Upper lobe of left lung (tissue), 6 donors: Measurements from ENCODE around the gene TMEM201. TPM values are rescaled to one million over a fixed set of nuclear protein-coding genes. Genes with fewer than 3 reads are reported as not detected.
"Not testable (repeated sequence)": the region's sequence is repeated elsewhere in the genome, so short reads cannot be mapped to it uniquely, and the experiment has no call there.

Source experiments
- ATAC-seq, 2 donors: fragments of 200-7000 bp; cut with Tn5 transposase; one replicate each; pipeline ENCODE4 v1.9.1; 2022; ENCODE audit warnings: mild to moderate bottlenecking in 2 of 2, moderate library complexity in 2 of 2; ENCODE audit not compliant: low FRiP score in 2 of 2
- DNase-seq, 2 donors: peaks; one replicate each; pipeline ENCODE4 v3.0.0-alpha.2; 2019 to 2020
- H3K27ac ChIP-seq, 4 donors: fragments of 200-600 bp; sonication (generic); one replicate each; pipeline ENCODE4 v1.5.1; 2016 to 2019
- H3K27me3 ChIP-seq, 4 donors: fragments of 200-600 bp; sonication (generic); one replicate each; pipeline ENCODE4 v1.5.1; 2017 to 2019
- H3K36me3 ChIP-seq, 4 donors: fragments of 200-600 bp; sonication (generic); one replicate each; pipeline ENCODE4 v1.5.1; 2016 to 2019
- H3K4me1 ChIP-seq, 4 donors: fragments of 200-600 bp; sonication (generic); one replicate each; pipeline ENCODE4 v1.5.1; 2018 to 2019
- H3K4me3 ChIP-seq, 4 donors: fragments of 200-600 bp; sonication (generic); one replicate each; pipeline ENCODE4 v1.5.1; 2017 to 2019; ENCODE audit warnings: mild to moderate bottlenecking in 2 of 4, moderate library complexity in 1 of 4
- H3K9me3 ChIP-seq, 4 donors: fragments of 200-600 bp; sonication (generic); one replicate each; pipeline ENCODE4 v1.5.1; 2018 to 2019
- EP300 ChIP-seq, 4 donors: sonication (generic); formaldehyde crosslinking; IDR thresholded peaks; one replicate each; pipeline ENCODE4 v1.5.1; 2017; ENCODE audit warnings: antibody characterized with exemption in 4 of 4, control low read depth in 2 of 4
- POLR2A ChIP-seq, 4 donors: fragments of 450-650 bp; IDR thresholded peaks; one replicate each; pipeline ENCODE4 v1.5.1; 2016 to 2017; ENCODE audit warnings: antibody characterized with exemption in 4 of 4, mild to moderate bottlenecking in 2 of 4
- POLR2AphosphoS5 ChIP-seq, 2 donors: sonication (generic); formaldehyde crosslinking; IDR thresholded peaks; one replicate each; pipeline ENCODE4 v1.5.1; 2017; ENCODE audit warnings: antibody characterized with exemption in 2 of 2
- WGBS, 2 donors: methylation state at CpG; one replicate each; pipeline ENCODE4 v1.1.5; 2017 to 2018; 5-methylcytosine and 5-hydroxymethylcytosine counted together
- total RNA-seq, 6 donors: library from RNA; depleted of rRNA in 4 of 6; stranded (reverse); fragments of >200 nt in 4 of 6; gene quantifications; one replicate each; pipeline versions ENCODE4 v1.1.0 to v1.2.1, GENCODE V29; 2016 to 2021
- TF ChIP-seq, protein P1 (sequence below), 6 experiments: fragments of 450-650 bp in 4 of 6; fragments of 200-600 bp in 2 of 6; sonication (generic) in 2 of 6; IDR thresholded peaks; one replicate each; pipeline ENCODE4 v1.5.1; 2016 to 2019; ENCODE audit warnings: antibody characterized with exemption in 6 of 6
- donor health status: DM: no; HTN: no; CAD: no; lungs with moderate emphysema.
- donor health status: DM: no; HTN: yes; CAD: no; lungs with severe emphysema.

The TMEM201 gene
- total RNA-seq, 6 donors from 2014 or later, result 6.2 to 12.0 (median 8.1) TPM

DNA sequence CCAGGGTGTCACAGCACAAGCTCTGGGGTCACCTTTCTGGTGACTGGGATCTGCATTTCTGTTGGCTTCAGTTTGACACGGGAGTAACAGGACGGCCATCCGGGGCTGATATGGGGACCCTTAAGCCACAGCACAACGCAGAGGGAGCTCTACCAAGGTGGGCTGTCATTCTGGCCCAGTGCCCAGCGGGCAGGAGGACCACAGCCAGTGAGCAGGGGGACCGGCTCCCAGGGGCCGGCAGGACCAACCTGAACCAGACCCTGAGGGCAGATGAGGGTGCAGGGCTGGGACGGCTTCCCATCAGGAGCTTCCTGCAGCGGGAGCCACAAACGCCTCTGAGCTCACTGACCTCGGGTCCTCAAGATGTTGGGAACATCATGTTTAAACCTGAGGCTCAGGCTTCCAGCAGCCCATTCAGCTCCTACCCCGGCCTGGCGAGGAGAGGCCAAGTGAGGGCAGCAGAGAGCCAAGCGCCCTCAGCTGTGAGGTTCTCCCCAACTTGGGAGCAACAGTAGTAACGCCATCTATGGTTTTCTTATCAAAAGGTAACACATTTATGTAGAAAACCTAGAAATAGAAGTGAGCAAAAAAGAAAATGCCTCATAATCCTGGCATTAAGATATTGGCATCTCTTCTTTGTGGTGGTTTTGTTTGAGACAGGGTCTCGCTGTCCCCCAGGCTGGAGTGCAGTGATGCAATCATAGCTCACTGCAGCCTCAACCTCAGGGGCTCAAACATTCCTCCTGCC is 26.8 kb downstream of the TMEM201 start:
- no peak for DNase-seq
- TF ChIP-seq POLR2A (IDR thresholded peaks at IDR 0.05), result no peak
- TF ChIP-seq, protein P1, sequence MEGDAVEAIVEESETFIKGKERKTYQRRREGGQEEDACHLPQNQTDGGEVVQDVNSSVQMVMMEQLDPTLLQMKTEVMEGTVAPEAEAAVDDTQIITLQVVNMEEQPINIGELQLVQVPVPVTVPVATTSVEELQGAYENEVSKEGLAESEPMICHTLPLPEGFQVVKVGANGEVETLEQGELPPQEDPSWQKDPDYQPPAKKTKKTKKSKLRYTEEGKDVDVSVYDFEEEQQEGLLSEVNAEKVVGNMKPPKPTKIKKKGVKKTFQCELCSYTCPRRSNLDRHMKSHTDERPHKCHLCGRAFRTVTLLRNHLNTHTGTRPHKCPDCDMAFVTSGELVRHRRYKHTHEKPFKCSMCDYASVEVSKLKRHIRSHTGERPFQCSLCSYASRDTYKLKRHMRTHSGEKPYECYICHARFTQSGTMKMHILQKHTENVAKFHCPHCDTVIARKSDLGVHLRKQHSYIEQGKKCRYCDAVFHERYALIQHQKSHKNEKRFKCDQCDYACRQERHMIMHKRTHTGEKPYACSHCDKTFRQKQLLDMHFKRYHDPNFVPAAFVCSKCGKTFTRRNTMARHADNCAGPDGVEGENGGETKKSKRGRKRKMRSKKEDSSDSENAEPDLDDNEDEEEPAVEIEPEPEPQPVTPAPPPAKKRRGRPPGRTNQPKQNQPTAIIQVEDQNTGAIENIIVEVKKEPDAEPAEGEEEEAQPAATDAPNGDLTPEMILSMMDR (IDR thresholded peaks at IDR 0.05), result peak in 5 of 6 experiments; percentile 26 to 47 (median 41)

DNA sequence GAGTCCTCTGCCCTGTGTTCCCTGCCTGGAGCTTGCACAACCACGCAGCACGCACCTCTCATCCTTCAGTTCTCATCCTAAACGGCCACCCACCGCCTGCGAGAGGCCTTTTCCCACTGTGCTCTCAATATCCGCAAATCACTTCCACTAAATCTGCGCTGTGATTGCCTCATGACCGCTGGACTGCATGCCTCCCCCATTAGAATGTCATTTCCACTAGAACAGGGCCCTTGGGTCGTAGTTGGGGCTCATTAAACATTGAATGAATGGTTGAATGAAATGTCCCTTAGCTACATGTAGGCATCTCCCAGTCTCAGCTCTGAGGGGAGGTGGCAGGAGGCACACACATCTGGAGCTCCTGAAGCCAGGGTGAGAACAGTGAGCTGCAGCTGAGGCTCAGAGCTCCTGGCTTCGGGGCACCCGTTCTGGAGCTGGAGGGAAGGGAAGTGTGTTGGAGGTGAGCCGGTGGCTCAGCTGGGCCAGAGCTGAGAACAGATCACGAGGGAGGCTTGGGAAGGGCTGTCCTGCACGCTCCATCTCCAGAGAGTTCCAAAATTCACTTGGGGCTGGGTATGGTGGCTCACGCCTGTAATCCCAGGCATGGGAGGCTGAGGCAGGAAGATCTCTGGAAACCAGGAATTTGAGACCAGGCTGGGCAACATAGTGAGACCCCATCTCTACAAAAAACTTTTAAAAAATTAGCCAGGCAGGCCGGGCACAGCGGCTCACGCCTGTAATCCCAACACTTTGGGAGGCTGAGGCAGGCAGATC is 30.4 kb downstream of the TMEM201 start:
- no peak overlapping the region for H3K4me3 ChIP-seq
- H3K36me3 ChIP-seq, result no peaks in the 10 kb centered on the region
- DNase-seq (no peak), ATAC-seq (no peak)
- peaks cover 0 to 6% (median 0%) of the 10 kb centered on the region in 4 donors for H3K4me1 ChIP-seq
- no peak overlapping the region for H3K27ac ChIP-seq
- H3K27me3 ChIP-seq, result no peaks in the 10 kb centered on the region
- WGBS, 2 donors, result 75 to 76% methylated on average over 18 of the region's 18 CpGs
- TF ChIP-seq EP300 (IDR thresholded peaks at IDR 0.05) (no peak), POLR2AphosphoS5 (IDR thresholded peaks at IDR 0.05) (no peak), POLR2A (IDR thresholded peaks at IDR 0.05) (no peak)
- TF ChIP-seq, protein P1 (IDR thresholded peaks at IDR 0.05), result no peak
- H3K9me3 ChIP-seq, result no peaks in the 10 kb centered on the region

More for the DNA sequence above, 26.8 kb downstream of the TMEM201 start:
- H3K27ac ChIP-seq, result no peak overlapping the region
- peak in 1 of 2 donors; percentile 54 for ATAC-seq
- peaks cover 0 to 6% (median 0%) of the 10 kb centered on the region in 4 donors for H3K4me1 ChIP-seq
- WGBS, 2 donors, result 36 to 50% methylated on average over 3 to 16 of the region's 16 CpGs
- no peaks in the 10 kb centered on the region for H3K27me3 ChIP-seq
- no peak overlapping the region for H3K4me3 ChIP-seq
- peaks cover 0 to 23% (median 16%) of the 10 kb centered on the region in 4 donors for H3K36me3 ChIP-seq
- H3K9me3 ChIP-seq, result no peaks in the 10 kb centered on the region

DNA sequence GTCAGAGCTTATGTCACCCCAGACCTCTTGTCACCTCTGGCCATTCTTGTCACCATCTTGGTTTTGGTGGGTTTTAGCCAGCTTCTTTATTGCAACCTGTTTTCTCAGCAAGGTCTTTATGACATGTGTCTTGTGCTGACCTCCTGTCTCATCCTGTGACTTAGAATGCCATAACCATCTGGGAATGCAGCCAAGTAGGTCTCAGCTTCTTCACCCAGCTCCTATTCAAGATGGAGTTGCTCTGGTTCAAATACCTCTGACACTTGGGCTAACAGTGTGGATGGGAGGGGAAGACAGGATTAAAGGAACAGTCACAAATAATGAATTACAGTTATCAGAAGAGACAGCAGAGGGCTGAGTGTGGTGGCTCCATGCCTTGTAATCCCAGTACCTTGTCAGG is 32.3 kb downstream of the TMEM201 start:
- Histone ChIP-seq H3K9me3 (no peaks in the 10 kb centered on the region), H3K27ac (no peak overlapping the region), H3K27me3 (no peaks in the 10 kb centered on the region), H3K4me3 (no peak overlapping the region), H3K4me1 (no peaks in the 10 kb centered on the region), H3K36me3 (no peaks in the 10 kb centered on the region)
- ATAC-seq (no peak), DNase-seq (no peak)
- no peak for TF ChIP-seq EP300 (IDR thresholded peaks at IDR 0.05)
- TF ChIP-seq, protein P1 (IDR thresholded peaks at IDR 0.05), result no peak
- TF ChIP-seq POLR2A (IDR thresholded peaks at IDR 0.05), result no peak
- no peak for TF ChIP-seq POLR2AphosphoS5 (IDR thresholded peaks at IDR 0.05)

DNA sequence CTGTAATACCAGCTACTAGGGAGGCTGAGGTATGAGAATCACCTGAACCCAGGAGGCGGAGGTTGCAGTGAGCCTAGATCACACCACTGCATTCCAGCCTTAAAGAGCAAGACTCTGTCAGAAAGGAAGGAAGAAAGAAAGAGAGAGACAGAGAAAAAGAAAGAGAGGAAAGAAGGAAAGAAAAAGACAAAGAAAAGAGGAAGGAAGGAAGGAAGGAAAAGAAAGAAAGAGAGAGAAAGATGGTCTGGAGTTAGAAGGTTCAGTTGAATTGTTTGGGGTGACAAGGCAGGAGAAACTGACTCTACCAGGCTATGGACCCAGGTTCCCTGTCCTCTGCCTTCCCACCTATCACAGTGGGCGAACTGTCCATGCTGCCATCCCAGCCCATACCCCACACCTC is 35.4 kb downstream of the TMEM201 start:
- no peak overlapping the region for H3K4me3 ChIP-seq
- no peak for ATAC-seq
- WGBS, 2 donors, result 87 to 89% methylated on average over 2 of the region's 2 CpGs
- peaks cover 6 to 22% (median 11%) of the 10 kb centered on the region in 4 donors for H3K4me1 ChIP-seq
- no peak overlapping the region for H3K27ac ChIP-seq
- DNase-seq, result no peak
- TF ChIP-seq, protein P1 (IDR thresholded peaks at IDR 0.05), result no peak
- TF ChIP-seq EP300 (IDR thresholded peaks at IDR 0.05), result no peak
- no peak for TF ChIP-seq POLR2A (IDR thresholded peaks at IDR 0.05)
- H3K27me3 ChIP-seq, result peaks cover 0 to 3% (median 0%) of the 10 kb centered on the region in 4 donors
- no peaks in the 10 kb centered on the region for H3K36me3 ChIP-seq
- no peaks in the 10 kb centered on the region for H3K9me3 ChIP-seq

DNA sequence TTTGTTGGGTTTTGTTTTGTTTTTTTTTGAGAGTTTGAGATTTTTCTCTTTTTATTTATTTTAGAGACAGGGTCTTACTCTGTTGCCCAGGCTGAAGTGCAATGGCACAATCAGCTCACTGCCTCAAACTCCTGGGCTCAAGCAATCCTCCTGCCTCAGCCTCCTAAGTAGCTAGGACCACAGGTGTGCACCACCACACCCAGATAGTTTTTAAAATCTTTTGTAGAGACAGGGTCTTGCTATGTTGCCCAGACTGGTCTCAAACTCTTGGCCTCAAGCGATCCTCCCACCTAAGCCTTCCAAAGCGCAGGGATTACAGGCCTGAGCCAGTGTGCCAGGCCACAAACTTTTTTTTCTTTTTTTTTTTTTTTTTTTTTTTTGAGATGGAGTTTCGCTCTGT is 36.3 kb downstream of the TMEM201 start:
- ATAC-seq, DNase-seq, H3K9me3 ChIP-seq, H3K27me3 ChIP-seq, H3K36me3 ChIP-seq, H3K27ac ChIP-seq, H3K4me3 ChIP-seq: not testable (repeated sequence)
- WGBS, 2 donors, result 87 to 99% methylated on average over 3 of the region's 3 CpGs
- peaks cover 6 to 26% (median 11%) of the 10 kb centered on the region in 4 donors for H3K4me1 ChIP-seq
